Neuronal stem cell (in vitro differentiated cells): ENCODE data around the gene SMAD4.

Experiments used
- DNase-seq: peaks from one replicate; pipeline ENCODE4 v3.0.0-alpha.2; 2013; ENCODE audit warnings: low spot score
- H2AFZ ChIP-seq: one replicate; pipeline ENCODE4 v1.6.1; 2013; ENCODE audit warnings: mild to moderate bottlenecking, low read length, inconsistent platforms
- H2AK5ac ChIP-seq: 2 replicates; pipeline ENCODE4 v1.6.1; 2013; ENCODE audit warnings: low read depth, mild to moderate bottlenecking, inconsistent platforms, low read length, moderate library complexity, mixed read lengths
- H2BK120ac ChIP-seq: 2 replicates; pipeline ENCODE4 v1.6.1; 2013; ENCODE audit warnings: low read depth, mild to moderate bottlenecking, inconsistent platforms, low read length, moderate library complexity, mixed read lengths
- H2BK12ac ChIP-seq: one replicate; pipeline ENCODE4 v1.6.1; 2013; ENCODE audit warnings: low read length, inconsistent platforms
- H2BK15ac ChIP-seq: 2 replicates; pipeline ENCODE4 v1.6.1; 2013; ENCODE audit warnings: mild to moderate bottlenecking, low read length, inconsistent platforms, mixed read lengths
- H2BK5ac ChIP-seq: one replicate; pipeline ENCODE4 v1.6.1; 2013; ENCODE audit warnings: inconsistent platforms, mild to moderate bottlenecking, low read length, moderate library complexity
- H3K14ac ChIP-seq: one replicate; pipeline ENCODE4 v1.6.1; 2013; ENCODE audit warnings: low read length, inconsistent platforms
- H3K18ac ChIP-seq: 2 replicates; pipeline ENCODE4 v1.6.1; 2013; ENCODE audit warnings: low read length, inconsistent platforms
- H3K23ac ChIP-seq: 2 replicates; pipeline ENCODE4 v1.6.1; 2013; ENCODE audit warnings: low read depth, mild to moderate bottlenecking, mixed read lengths, low read length, inconsistent platforms; ENCODE audit not compliant: poor library complexity
- H3K27ac ChIP-seq: replicated peaks from 3 replicates; pipeline ENCODE4 v1.5.1; 2013; ENCODE audit warnings: low read length, inconsistent platforms
- H3K27me3 ChIP-seq, 3 experiments: 2 replicates each; pipeline ENCODE4 v1.6.1; 2013; ENCODE audit warnings: low read length in 3 of 3, mild to moderate bottlenecking in 2 of 3, inconsistent platforms in 1 of 3, low read depth in 1 of 3, mixed read lengths in 1 of 3, moderate library complexity in 1 of 3; ENCODE audit not compliant: control insufficient read depth in 3 of 3, insufficient read depth in 3 of 3
- H3K36me3 ChIP-seq, 2 donors: replicated peaks in 1 of 2; 2 replicates each; pipeline ENCODE4 v1.6.1; 2013; ENCODE audit warnings: low read length in 2 of 2; ENCODE audit not compliant: control insufficient read depth in 2 of 2, insufficient read depth in 2 of 2
- H3K4ac ChIP-seq: 2 replicates; pipeline ENCODE4 v1.6.1; 2013; ENCODE audit warnings: inconsistent platforms, mild to moderate bottlenecking, low read length, moderate library complexity
- H3K4me1 ChIP-seq, 2 donors: 1 replicate in 1 of 2; 2 replicates in 1 of 2; pipeline ENCODE4 v1.6.1; 2013; ENCODE audit warnings: low read length in 2 of 2, low read depth in 1 of 2; ENCODE audit not compliant: control insufficient read depth in 2 of 2, insufficient read depth in 1 of 2
- H3K4me2 ChIP-seq: one replicate; pipeline ENCODE4 v1.6.1; 2013; ENCODE audit warnings: mild to moderate bottlenecking, low read length, inconsistent platforms; ENCODE audit not compliant: insufficient read depth, poor library complexity, severe bottlenecking
- H3K4me3 ChIP-seq, 2 donors: 2 replicates each; pipeline ENCODE4 v1.5.1; 2013; ENCODE audit warnings: low read length in 2 of 2, mild to moderate bottlenecking in 2 of 2, inconsistent platforms in 1 of 2, moderate library complexity in 1 of 2
- H3K79me1 ChIP-seq: one replicate; pipeline ENCODE4 v1.6.1; 2013; ENCODE audit warnings: low read depth, mild to moderate bottlenecking, inconsistent platforms, low read length, moderate library complexity
- H3K9ac ChIP-seq: one replicate; pipeline ENCODE4 v1.6.1; 2013; ENCODE audit warnings: mild to moderate bottlenecking, low read depth, low read length, inconsistent platforms; ENCODE audit not compliant: poor library complexity
- H3K9me3 ChIP-seq, 2 donors: replicated peaks in 1 of 2; 2 replicates each; pipeline versions ENCODE3 to v1.6.1; 2013; ENCODE audit warnings: low read length in 2 of 2, mild to moderate bottlenecking in 2 of 2, inconsistent platforms in 1 of 2, low read depth in 1 of 2, mixed read lengths in 1 of 2, moderate library complexity in 1 of 2; ENCODE audit not compliant: control insufficient read depth in 2 of 2, insufficient read depth in 1 of 2
- H4K8ac ChIP-seq: one replicate; pipeline ENCODE4 v1.6.1; 2013; ENCODE audit warnings: low read depth, mild to moderate bottlenecking, inconsistent platforms, low read length, moderate library complexity
- H4K91ac ChIP-seq: one replicate; pipeline ENCODE4 v1.6.1; 2013; ENCODE audit warnings: low read length, low read depth, mild to moderate bottlenecking, inconsistent platforms; ENCODE audit not compliant: poor library complexity
- WGBS, 2 donors: extraction: QIAGEN DNeasy Blood & Tissue Kit; methylation state at CpG; one replicate each; pipeline ENCODE4 v1.1.7; 2013; ENCODE audit warnings: missing lambda C conversion rate in 2 of 2, mixed read lengths in 1 of 2; ENCODE audit not compliant: insufficient read length in 2 of 2, insufficient replicate concordance in 1 of 2; ENCODE audit errors: extremely low coverage in 2 of 2; 5-methylcytosine and 5-hydroxymethylcytosine counted together

The SMAD4 gene

DNA sequence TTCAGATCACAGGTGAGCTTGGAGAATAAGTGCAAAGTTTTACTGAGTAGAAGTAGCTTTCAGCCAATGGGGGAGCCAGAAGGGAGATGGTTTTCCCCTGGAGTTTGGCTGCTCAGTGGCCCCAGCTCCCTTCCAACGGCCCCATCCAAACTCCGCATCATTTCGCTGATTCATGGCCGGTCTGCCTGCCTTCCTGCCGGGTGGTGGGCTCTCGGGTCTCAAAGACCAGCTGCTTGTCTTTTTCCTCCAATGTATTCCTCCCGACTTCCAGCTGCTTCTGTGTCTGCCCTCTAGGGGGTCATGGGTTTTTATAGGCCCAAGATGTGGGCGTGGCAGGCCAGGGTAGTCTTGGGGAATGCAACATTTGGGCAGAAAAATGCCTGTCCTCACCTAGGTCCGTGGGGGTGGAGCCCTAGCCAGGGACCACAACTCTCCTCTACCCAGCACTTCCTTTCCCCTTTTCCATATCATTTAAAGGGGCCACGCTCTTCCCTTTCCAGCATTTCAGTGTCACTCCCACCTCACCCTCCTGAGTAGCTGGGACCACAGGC lies 94.0 kb downstream of the SMAD4 start:
- Histone ChIP-seq H3K9me3 (no peaks in the 10 kb centered on the region), H4K91ac (no peak overlapping the region), H3K18ac (peak overlapping the region; percentile 11), H3K14ac (no peak overlapping the region), H2BK120ac (no peak overlapping the region), H2BK12ac (no peak overlapping the region), H3K27me3 (no peaks in the 10 kb centered on the region), H3K4me3 (no peak overlapping the region), H3K36me3 (no peaks in the 10 kb centered on the region), H3K79me1 (peaks cover 2% of the 10 kb centered on the region), H3K27ac (no peak overlapping the region), H2BK15ac (no peak overlapping the region), H3K9ac (no peak overlapping the region), H4K8ac (no peak overlapping the region), H2AFZ (no peak overlapping the region), H3K4me1 (no peaks in the 10 kb centered on the region), H2AK5ac (no peak overlapping the region), H3K23ac (no peak overlapping the region), H3K4ac (no peak overlapping the region), H2BK5ac (no peak overlapping the region), H3K4me2 (no peak overlapping the region)
- WGBS, 2 donors: no CpG with 5 or more reads among the region's 10 CpGs
- no peak for DNase-seq

DNA sequence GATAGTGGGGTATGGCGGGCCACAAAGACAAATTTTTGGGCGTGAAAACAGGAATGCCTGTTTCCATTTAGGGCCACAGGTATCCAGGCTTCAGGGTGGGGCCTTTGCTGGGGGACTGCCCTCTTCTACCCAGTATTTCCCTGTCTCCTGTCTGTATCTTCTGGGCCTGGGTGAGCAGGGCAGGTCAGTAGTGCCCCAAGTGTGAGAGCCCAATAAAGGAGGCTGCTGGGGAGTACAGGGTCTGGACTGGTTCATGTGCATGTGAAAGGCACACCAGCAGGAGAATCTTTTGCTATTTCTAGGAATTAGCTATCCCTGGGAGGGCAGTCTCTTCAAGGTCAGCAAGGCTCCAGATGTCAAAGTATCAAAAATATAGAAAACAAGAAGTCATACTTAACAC lies 96.0 kb downstream of the SMAD4 start:
- Histone ChIP-seq H3K18ac (no peak overlapping the region), H3K23ac (no peak overlapping the region), H2AK5ac (no peak overlapping the region), H3K27ac (no peak overlapping the region), H3K14ac (no peak overlapping the region), H3K4me1 (no peaks in the 10 kb centered on the region), H2BK120ac (no peak overlapping the region), H2BK12ac (no peak overlapping the region), H3K9ac (no peak overlapping the region), H3K79me1 (peaks cover 2% of the 10 kb centered on the region), H3K9me3 (peaks cover 0 to 1% of the 10 kb centered on the region in 2 donors), H3K27me3 (no peaks in the 10 kb centered on the region), H3K4ac (no peak overlapping the region), H2BK5ac (no peak overlapping the region), H3K36me3 (no peaks in the 10 kb centered on the region), H4K91ac (no peak overlapping the region), H3K4me2 (no peak overlapping the region), H2AFZ (no peak overlapping the region), H3K4me3 (no peak overlapping the region), H2BK15ac (no peak overlapping the region), H4K8ac (no peak overlapping the region)
- WGBS, 2 donors: no CpG with 5 or more reads among the region's 2 CpGs
- no peak for DNase-seq

DNA sequence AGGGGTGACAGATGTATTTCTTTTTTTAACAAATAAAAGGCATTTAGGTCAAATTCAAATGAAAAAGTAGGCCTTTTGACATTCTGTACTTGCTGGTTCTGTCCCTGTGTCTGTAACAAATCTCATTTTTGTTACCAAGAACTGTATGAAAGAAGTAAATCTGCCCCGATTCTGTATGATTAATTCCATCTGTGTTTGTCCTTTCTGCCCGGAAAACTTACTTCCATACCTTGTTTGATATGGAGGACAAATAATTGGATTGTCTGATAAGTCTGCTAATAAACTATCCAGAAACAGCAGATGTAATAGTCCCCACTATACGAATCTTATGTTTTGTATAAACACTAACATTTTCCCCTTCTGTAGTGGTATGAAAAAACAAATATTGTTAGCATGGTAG lies 97.7 kb downstream of the SMAD4 start:
- H2BK120ac ChIP-seq: no peak overlapping the region

DNA sequence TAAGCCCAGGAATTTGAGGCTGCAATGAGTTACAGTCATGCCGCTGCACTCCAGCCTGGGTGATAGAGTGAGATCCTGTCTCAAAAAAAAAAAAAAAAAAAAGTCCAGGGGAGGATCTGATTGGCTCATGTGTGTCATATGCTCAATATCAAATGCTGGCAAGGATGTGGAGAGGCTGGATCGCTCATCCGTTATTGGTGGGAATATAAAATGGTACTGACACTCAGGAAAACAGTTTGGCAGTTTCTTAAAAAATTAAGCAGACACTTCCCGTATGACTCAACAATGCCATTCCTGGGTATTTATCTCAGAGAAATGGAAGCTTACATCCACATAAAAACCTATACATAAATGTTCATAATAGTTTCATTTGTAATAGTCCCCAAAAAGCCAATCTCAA lies 98.5 kb downstream of the SMAD4 start:
- Histone ChIP-seq H3K4me3 (no peak overlapping the region), H3K23ac (no peak overlapping the region), H3K36me3 (no peaks in the 10 kb centered on the region), H4K8ac (no peak overlapping the region), H4K91ac (no peak overlapping the region), H3K14ac (no peak overlapping the region), H3K27ac (no peak overlapping the region), H3K4me1 (no peaks in the 10 kb centered on the region), H3K27me3 (no peaks in the 10 kb centered on the region), H2AFZ (no peak overlapping the region), H3K4ac (no peak overlapping the region), H2AK5ac (no peak overlapping the region), H2BK12ac (no peak overlapping the region), H3K9ac (no peak overlapping the region), H2BK5ac (no peak overlapping the region), H3K9me3 (peaks cover 0 to 1% of the 10 kb centered on the region in 2 donors), H3K18ac (no peak overlapping the region), H3K79me1 (no peaks in the 10 kb centered on the region), H2BK120ac (no peak overlapping the region), H2BK15ac (no peak overlapping the region), H3K4me2 (no peak overlapping the region)
- no CpG with 5 or more reads among the region's 4 CpGs for WGBS, 2 donors
- no peak for DNase-seq

More for the DNA sequence above, 97.7 kb downstream of the SMAD4 start:
- Histone ChIP-seq H2AFZ (no peak overlapping the region), H3K23ac (no peak overlapping the region), H2BK15ac (no peak overlapping the region), H3K4me2 (no peak overlapping the region), H2BK12ac (no peak overlapping the region), H4K91ac (no peak overlapping the region), H3K27me3 (no peaks in the 10 kb centered on the region), H3K4me1 (no peaks in the 10 kb centered on the region), H3K4me3 (no peak overlapping the region), H3K9me3 (peaks cover 0 to 1% of the 10 kb centered on the region in 2 donors), H3K79me1 (peaks cover 2% of the 10 kb centered on the region), H2BK5ac (no peak overlapping the region), H3K14ac (no peak overlapping the region), H2AK5ac (no peak overlapping the region), H3K36me3 (no peaks in the 10 kb centered on the region), H3K27ac (no peak overlapping the region), H3K18ac (no peak overlapping the region), H4K8ac (no peak overlapping the region), H3K9ac (no peak overlapping the region), H3K4ac (no peak overlapping the region)
- DNase-seq: no peak
- WGBS, 2 donors: no CpG with 5 or more reads among the region's 3 CpGs
